Kidney capillary endothelial cell (primary cell): ENCODE data around the gene JAG1.
"Not testable (repeated sequence)": the region's sequence is repeated elsewhere in the genome, so short reads cannot be mapped to it uniquely, and the experiment has no call there.

ENCODE experiments used
- DNase-seq: peaks from one replicate; pipeline ENCODE4 v3.0.0-alpha.2; 2018; ENCODE audit warnings: low spot score

The JAG1 gene

GRCh38 chr20:10637031-10637559, 36.7 kb downstream of the JAG1 start:
- no peak for DNase-seq

GRCh38 chr20:10636326-10636818, 37.4 kb downstream of the JAG1 start:
- no peak for DNase-seq

GRCh38 chr20:10635476-10636208, 38.2 kb downstream of the JAG1 start:
- DNase-seq: no peak

- DNase-seq: no peak
Observed at GRCh38 chr20:10634683-10635411, 39.0 kb downstream of the JAG1 start.

- no peak for DNase-seq
Observed at GRCh38 chr20:10634211-10634610, 39.6 kb downstream of the JAG1 start.

GRCh38 chr20:10633718-10634117, 40.1 kb downstream of the JAG1 start:
- no peak for DNase-seq

GRCh38 chr20:10632721-10633509, 40.9 kb downstream of the JAG1 start:
- no peak for DNase-seq

GRCh38 chr20:10631126-10631525, 42.7 kb downstream of the JAG1 start:
- no peak for DNase-seq

- DNase-seq: no peak
Observed at GRCh38 chr20:10629946-10630650, 43.7 kb downstream of the JAG1 start.

- no peak for DNase-seq
Observed at GRCh38 chr20:10626896-10627295, 46.9 kb downstream of the JAG1 start.

- DNase-seq: no peak
Observed at GRCh38 chr20:10625641-10626040, 48.2 kb downstream of the JAG1 start.

- DNase-seq: no peak
Observed at GRCh38 chr20:10622657-10623418, 51.0 kb downstream of the JAG1 start.

GRCh38 chr20:10621149-10621548, 52.6 kb downstream of the JAG1 start:
- DNase-seq: no peak

GRCh38 chr20:10619427-10619826, 54.4 kb downstream of the JAG1 start:
- peak; percentile 84 for DNase-seq

- no peak for DNase-seq
Observed at GRCh38 chr20:10618611-10619245, 55.1 kb downstream of the JAG1 start.

- not testable (repeated sequence) for DNase-seq
Observed at GRCh38 chr20:10617549-10618133, 56.2 kb downstream of the JAG1 start.

- DNase-seq: no peak
Observed at GRCh38 chr20:10616212-10616611, 57.6 kb downstream of the JAG1 start.

GRCh38 chr20:10613911-10614310, 59.9 kb downstream of the JAG1 start:
- DNase-seq: no peak

- not testable (repeated sequence) for DNase-seq
Observed at GRCh38 chr20:10613426-10613825, 60.4 kb downstream of the JAG1 start.

- no peak for DNase-seq
Observed at GRCh38 chr20:10611357-10611756, 62.4 kb downstream of the JAG1 start.
